SIG-M5 (cell line): Measurements from ENCODE around the gene ESRRA.
A peak's percentile ranks its signal among the peaks of the same experiment; 100 is the strongest.

Experiments
- DNase-seq: peaks from one replicate; lab custom pipeline; 2025; lab: John Stamatoyannopoulos, UW

ESRRA gene

DNA sequence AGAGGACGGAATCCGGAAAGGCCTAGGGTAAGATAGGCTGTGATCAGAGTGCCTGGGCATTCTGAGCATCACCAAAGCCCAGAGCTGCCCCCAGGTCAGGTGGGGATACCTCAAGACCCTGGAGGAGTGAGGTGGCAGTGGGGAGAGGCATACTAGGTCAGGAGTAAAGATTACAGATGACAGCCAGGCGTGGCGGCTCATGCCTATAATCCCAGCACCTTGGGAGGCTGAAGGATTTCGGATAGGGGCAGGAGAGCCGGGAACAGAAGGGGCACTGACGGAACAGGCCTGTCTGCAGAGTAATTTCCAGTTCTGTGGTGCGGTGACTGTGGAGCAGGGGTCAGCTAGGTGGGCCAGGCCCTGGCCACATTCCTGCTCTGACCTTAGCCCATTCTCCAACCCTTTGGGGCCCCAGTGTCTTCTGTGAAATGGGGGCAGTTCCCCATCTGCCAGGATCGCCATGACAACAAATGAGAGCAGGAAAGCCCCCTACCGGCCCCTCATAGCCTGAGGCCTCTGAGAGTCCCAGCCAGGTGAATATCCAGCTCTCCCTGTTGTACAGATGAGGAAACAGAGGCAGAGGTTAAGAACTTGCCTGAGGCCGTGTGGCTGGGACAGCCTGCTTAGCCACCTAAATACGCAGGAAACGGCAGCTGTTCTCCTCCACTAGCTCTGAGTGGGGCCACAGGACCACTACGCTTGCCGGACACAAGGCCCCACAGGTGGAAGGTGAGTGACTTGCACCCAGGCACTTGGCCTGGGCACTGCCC, 30.1 kb upstream of the ESRRA start:
- no peak for DNase-seq

DNA sequence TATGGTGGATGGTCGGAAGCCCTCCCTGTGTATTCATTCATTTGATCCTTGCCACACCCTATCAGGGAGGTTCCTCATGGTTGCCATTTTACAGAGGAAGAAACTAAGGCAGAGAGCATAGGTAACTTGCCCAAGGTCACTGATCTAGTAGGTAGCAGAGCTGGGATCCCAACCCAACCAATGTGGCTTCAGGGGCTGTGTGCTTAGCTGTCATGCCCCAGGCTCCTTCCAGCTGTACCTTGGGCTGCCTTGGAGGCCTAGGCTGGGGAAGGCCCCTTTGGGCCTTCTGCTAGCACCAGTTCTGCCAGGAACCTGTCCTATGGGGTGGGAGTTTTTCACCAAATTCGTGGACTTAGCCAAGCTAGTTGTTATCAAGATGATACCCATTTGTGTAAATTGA, 29.5 kb upstream of the ESRRA start:
- no peak for DNase-seq

- DNase-seq, result no peak
Measured at GRCh38 chr11:64276653-64277431, 28.5 kb upstream of the ESRRA start.

GRCh38 chr11:64278576-64279190, 26.6 kb upstream of the ESRRA start:
- DNase-seq, result no peak

DNA sequence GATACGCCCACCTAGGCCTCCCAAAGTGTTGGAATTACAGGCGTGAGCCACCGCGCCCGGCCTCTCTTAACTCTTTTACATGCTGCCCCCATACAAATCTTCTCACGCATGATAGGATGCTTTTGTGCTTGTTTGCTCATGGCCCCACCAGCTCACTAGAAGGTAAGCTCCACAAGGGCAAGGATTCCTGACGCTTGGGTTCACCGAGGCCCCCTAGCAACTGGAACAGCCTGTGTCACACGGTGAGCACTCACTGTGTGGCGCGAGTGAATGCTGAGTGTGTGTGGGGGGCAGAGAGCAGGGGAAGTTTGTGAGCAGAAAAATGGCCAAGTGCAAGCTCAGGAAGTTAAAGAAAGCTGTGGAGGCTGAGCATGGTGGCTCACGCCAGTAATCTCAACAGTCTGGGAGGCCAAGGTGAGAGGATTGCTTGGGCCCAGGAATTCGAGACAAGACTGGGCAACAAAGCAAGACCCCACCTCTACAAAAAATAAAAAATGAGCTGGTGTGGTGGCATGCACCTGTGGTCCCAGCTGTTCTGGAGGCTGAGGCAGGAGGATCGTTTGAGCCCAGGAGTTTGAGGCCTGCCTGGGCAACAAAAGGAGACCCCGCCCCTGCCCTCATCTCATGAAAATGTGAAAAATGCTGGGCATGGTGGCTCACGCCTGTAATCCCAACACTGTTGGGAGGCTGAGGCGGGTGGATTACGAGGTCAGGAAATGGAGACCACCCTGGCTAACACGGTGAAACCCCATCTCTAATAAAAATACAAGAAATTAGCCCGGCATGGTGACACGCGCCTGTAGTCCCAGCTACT, 23.2 kb upstream of the ESRRA start:
- DNase-seq, result no peak

- DNase-seq, result no peak
Measured at GRCh38 chr11:64283092-64283491, 22.2 kb upstream of the ESRRA start.

- peak; percentile 10 for DNase-seq
Measured at GRCh38 chr11:64284048-64284961, 21.0 kb upstream of the ESRRA start, which contains the start of gene BAD. BAD (minus strand) TSS chr11:64284665; CDS start chr11:64284368, 297 bp downstream.

GRCh38 chr11:64284962-64285884, 20.1 kb upstream of the ESRRA start, which contains the start of gene GPR137:
GPR137 (plus strand) TSS chr11:64285848; CDS start chr11:64286525, 677 bp downstream.
- no peak for DNase-seq

- DNase-seq, result no peak
Measured at GRCh38 chr11:64285885-64286800, 19.2 kb upstream of the ESRRA start.

- DNase-seq, result no peak
Measured at GRCh38 chr11:64286801-64287159, 18.5 kb upstream of the ESRRA start.

- DNase-seq, result no peak
Measured at GRCh38 chr11:64287676-64288352, 17.5 kb upstream of the ESRRA start.

DNA sequence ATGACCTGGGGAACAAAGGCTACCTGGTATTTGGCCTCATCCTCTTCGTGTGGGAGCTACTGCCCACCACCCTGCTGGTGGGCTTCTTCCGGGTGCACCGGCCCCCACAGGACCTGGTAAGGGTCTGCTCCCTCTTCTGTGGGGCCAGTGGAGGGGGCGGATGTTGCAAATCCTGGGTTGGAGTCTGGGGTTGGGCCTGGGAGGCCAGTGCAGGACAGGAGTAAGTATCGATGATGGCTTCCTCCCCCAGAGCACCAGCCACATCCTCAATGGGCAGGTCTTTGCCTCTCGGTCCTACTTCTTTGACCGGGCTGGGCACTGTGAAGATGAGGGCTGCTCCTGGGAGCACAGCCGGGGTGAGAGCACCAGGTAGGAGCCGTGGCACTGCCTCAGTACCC, 17.0 kb upstream of the ESRRA start:
- DNase-seq, result no peak

GRCh38 chr11:64289002-64289564, 16.2 kb upstream of the ESRRA start:
- no peak for DNase-seq

- no peak for DNase-seq
Measured at GRCh38 chr11:64290352-64291261, 14.7 kb upstream of the ESRRA start.

DNA sequence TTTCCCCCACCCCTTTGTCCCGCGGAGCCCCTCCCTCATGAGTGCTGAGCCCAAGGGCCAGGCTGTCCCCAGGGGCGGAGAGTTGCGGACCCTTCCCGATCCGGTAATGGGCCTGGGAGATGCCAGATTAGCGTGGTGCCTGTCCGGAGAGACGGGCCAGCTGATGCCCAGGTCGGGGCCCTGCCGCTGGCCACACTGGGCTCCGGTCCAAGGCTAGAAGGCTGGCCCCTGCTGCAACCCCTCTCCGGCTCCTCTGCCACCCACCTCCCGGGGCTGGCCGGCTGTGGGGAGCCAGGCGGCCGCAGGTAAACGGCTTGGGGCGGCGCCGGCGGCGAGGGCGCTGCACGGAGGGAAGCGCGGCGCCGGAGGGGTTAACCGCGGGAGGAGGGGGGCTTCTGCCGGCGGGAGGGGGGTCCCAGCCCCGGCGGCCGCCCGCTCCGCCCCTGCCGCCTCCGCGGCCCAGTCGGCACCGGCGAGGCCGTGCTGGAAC, 14.0 kb upstream of the ESRRA start, which contains the start of gene KCNK4:
Gene KCNK4, plus strand, starts transcription at position 41 of the 490 bp plus-strand sequence. CDS start 1,717 bp downstream, outside the sequence.
- DNase-seq, result no peak

GRCh38 chr11:64291752-64292459, 13.4 kb upstream of the ESRRA start:
- no peak for DNase-seq
